HTR-8/SVneo (cell line): ENCODE measurements around the gene KCNAB1.
"Not testable (repeated sequence)": the region's sequence is repeated elsewhere in the genome, so short reads cannot be mapped to it uniquely, and the experiment has no call there.

ENCODE experiments used
- DNase-seq: peaks from one replicate; pipeline ENCODE4 v3.0.0; 2011; ENCODE audit warnings: low spot score, mixed read lengths; ENCODE audit not compliant: insufficient read length
- FAIRE-seq: peaks from 2 replicates; lab custom pipeline; 2011; peaks lifted over from hg19 to GRCh38; lab: Jason Lieb, UNC

Gene KCNAB1

GRCh38 chr3:156256256-156256655, 135.9 kb downstream of the KCNAB1 start:
- DNase-seq (no peak), FAIRE-seq (no peak)

- FAIRE-seq (no peak), DNase-seq (no peak)
Observed at GRCh38 chr3:156256945-156257344, 136.6 kb downstream of the KCNAB1 start.

- FAIRE-seq (no peak), DNase-seq (no peak)
Observed at GRCh38 chr3:156258301-156258700, 137.9 kb downstream of the KCNAB1 start.

- FAIRE-seq (no peak), DNase-seq (no peak)
Observed at GRCh38 chr3:156259896-156260295, 139.5 kb downstream of the KCNAB1 start.

GRCh38 chr3:156260331-156260730, 140.0 kb downstream of the KCNAB1 start:
- FAIRE-seq (no peak), DNase-seq (no peak)

DNA sequence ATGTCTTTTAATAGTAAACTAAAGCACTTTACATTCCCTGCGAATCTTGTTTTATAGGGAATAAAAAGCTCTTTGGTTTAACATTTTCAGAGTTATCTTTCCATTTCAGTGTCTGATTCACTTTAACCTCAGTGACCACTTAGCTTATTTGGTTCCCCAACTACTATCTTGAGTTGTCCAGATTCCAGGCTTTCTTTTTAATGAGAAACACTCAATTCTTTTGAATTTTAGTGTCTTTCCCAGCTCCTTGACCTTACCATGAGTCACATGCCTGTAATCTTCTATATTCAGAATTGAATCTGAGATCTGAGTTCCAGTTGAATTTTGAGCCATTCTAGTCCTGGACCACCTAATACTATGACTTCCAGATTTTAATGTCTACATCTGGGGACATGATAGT, 144.4 kb downstream of the KCNAB1 start:
- DNase-seq (no peak), FAIRE-seq (no peak)

GRCh38 chr3:156271508-156271907, 151.1 kb downstream of the KCNAB1 start:
- DNase-seq (no peak), FAIRE-seq (no peak)

GRCh38 chr3:156271995-156272719, 151.8 kb downstream of the KCNAB1 start:
- no peak for FAIRE-seq

GRCh38 chr3:156273111-156273694, 152.8 kb downstream of the KCNAB1 start:
- no peak for FAIRE-seq

More at GRCh38 chr3:156271995-156272719, 151.8 kb downstream of the KCNAB1 start:
- no peak for DNase-seq

DNA sequence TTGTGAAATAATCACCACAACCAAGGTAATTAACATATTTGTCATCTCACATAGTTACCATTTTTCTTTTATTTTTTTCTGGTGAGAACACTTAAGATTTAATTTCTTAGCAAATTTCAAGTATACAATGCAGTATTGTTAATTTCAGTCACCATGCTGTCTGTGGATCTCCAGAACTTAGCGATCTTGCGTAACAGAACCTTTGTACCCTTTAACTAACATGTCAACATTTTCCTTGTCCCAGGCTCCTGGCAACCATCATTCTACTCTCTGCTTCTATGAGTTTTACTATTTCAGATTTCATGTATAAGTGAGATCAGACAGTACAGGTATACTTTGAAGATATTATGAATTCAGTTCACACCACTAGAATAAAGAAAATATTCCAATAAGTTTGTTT, 154.4 kb downstream of the KCNAB1 start:
- DNase-seq, result no peak
- FAIRE-seq, result no peak

More at GRCh38 chr3:156273111-156273694, 152.8 kb downstream of the KCNAB1 start:
- DNase-seq, result no peak

DNA sequence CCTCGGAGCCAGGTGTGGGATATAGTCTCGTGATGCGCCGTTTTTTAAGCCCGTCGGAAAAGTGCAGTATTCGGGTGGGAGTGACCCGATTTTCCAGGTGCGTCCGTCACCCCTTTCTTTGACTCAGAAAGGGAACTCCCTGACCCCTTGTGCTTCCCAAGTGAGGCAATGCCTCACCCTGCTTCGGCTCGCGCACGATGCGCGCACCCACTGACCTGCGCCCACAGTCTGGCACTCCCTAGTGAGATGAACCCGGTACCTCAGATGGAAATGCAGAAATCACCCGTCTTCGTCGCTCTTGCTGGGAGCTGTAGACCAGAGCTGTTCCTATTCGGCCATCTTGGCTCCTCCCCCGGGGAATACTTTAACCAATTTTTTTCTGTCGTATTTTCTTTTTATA, 164.3 kb downstream of the KCNAB1 start:
- not testable (repeated sequence) for DNase-seq, FAIRE-seq

GRCh38 chr3:156285626-156286025, 165.2 kb downstream of the KCNAB1 start:
- DNase-seq, result no peak
- FAIRE-seq, result no peak

- FAIRE-seq, result no peak
- DNase-seq, result no peak
Observed at GRCh38 chr3:156290924-156291271, 170.5 kb downstream of the KCNAB1 start.

GRCh38 chr3:156291272-156292123, 171.1 kb downstream of the KCNAB1 start:
- FAIRE-seq (no peak), DNase-seq (peak; percentile 6)

GRCh38 chr3:156293566-156293965, 173.2 kb downstream of the KCNAB1 start:
- FAIRE-seq (no peak), DNase-seq (no peak)

DNA sequence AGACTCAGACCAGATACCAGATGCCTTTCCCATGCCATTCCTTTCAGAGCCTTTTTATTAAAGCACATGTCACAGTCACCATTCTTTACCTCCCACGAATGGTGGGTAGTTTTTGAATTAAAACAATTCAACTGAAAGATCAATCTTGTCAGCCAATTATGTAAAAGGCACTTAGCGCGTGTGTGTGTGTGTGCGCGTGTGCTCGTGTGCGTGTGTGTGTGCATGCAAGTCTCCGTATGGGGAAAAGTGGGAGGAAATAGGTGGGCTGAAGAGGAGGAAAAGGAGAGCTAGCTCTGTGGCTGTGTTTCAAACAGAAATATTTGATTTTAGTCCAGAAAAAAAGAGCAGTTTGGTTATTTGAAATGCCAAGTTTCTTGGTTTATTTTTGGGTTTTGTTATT, 177.2 kb downstream of the KCNAB1 start:
- DNase-seq (no peak), FAIRE-seq (no peak)

DNA sequence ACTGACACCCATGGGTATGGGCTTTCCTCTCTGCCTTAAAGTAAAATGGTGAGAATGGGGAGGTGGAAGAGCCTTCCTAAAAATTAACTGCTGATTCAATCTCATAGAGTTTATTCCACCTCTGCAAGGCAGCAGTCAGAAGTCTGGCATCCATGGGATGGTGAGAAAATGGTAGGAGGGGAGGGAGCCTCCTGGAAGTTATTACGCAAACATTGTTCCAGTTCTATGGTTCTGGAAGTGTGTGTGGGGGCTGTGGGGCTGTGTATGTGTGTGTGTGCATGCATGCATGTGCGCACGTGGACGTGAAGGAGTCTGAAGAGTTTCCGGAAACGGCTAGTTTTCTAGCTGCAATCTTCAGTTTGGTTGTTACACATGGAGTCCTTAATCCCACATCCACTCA, 177.6 kb downstream of the KCNAB1 start:
- DNase-seq (no peak), FAIRE-seq (no peak)

DNA sequence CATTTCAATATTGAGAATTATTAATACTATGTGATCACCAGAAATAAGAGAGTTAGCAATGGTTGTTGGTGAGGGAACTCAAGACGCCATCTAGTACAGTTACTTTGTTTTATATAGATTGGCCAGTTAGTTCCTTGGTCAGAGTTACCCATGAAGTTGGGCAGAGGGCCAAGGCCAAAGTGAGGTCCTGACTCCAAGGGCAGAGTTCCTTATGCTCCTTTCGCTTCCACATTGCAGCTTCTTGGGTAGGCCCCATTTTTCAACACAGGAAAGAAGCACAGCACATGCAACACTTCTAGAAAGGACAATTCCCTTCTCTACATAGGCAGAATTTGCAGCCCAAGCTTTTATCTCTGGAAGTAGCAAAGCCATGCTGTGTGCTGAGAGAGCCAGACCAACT, 178.6 kb downstream of the KCNAB1 start:
- DNase-seq (no peak), FAIRE-seq (no peak)

DNA sequence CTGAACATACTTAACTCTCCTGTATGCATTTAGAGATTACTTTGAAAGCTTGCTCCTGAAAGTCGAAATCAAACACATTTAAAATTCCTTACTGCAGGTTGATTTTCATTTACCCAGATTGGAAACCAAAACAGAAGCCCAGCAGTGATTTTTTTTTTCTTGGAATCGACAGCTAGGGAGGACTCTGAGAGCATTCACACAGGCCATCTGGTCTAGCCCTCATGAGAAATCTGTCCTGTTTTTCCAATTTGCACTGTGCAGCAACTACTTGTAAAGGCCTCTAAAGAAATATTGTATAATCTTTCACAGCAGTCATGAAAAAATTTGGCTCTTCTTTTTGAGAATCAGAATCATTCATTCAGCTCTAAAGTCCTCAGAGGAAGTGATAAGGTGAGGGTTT, 179.2 kb downstream of the KCNAB1 start:
- DNase-seq (no peak), FAIRE-seq (no peak)

GRCh38 chr3:156300371-156300770, 180.0 kb downstream of the KCNAB1 start:
- no peak for DNase-seq
- no peak for FAIRE-seq
